Neuronal stem cell (in vitro differentiated cells): ENCODE results near the gene TMEM242.
A peak's percentile ranks its signal among the peaks of the same experiment; 100 is the strongest.

Experiments
- DNase-seq: peaks from one replicate; pipeline ENCODE4 v3.0.0-alpha.2; 2013; ENCODE audit warnings: low spot score
- H2AFZ ChIP-seq: one replicate; pipeline ENCODE4 v1.6.1; 2013; ENCODE audit warnings: mild to moderate bottlenecking, low read length, inconsistent platforms
- H2AK5ac ChIP-seq: 2 replicates; pipeline ENCODE4 v1.6.1; 2013; ENCODE audit warnings: low read depth, mild to moderate bottlenecking, inconsistent platforms, low read length, moderate library complexity, mixed read lengths
- H2BK120ac ChIP-seq: 2 replicates; pipeline ENCODE4 v1.6.1; 2013; ENCODE audit warnings: low read depth, mild to moderate bottlenecking, inconsistent platforms, low read length, moderate library complexity, mixed read lengths
- H2BK12ac ChIP-seq: one replicate; pipeline ENCODE4 v1.6.1; 2013; ENCODE audit warnings: low read length, inconsistent platforms
- H2BK15ac ChIP-seq: 2 replicates; pipeline ENCODE4 v1.6.1; 2013; ENCODE audit warnings: mild to moderate bottlenecking, low read length, inconsistent platforms, mixed read lengths
- H2BK5ac ChIP-seq: one replicate; pipeline ENCODE4 v1.6.1; 2013; ENCODE audit warnings: inconsistent platforms, mild to moderate bottlenecking, low read length, moderate library complexity
- H3K14ac ChIP-seq: one replicate; pipeline ENCODE4 v1.6.1; 2013; ENCODE audit warnings: low read length, inconsistent platforms
- H3K18ac ChIP-seq: 2 replicates; pipeline ENCODE4 v1.6.1; 2013; ENCODE audit warnings: low read length, inconsistent platforms
- H3K23ac ChIP-seq: 2 replicates; pipeline ENCODE4 v1.6.1; 2013; ENCODE audit warnings: low read depth, mild to moderate bottlenecking, mixed read lengths, low read length, inconsistent platforms; ENCODE audit not compliant: poor library complexity
- H3K27ac ChIP-seq: replicated peaks from 3 replicates; pipeline ENCODE4 v1.5.1; 2013; ENCODE audit warnings: low read length, inconsistent platforms
- H3K27me3 ChIP-seq, 3 experiments: 2 replicates each; pipeline ENCODE4 v1.6.1; 2013; ENCODE audit warnings: low read length in 3 of 3, mild to moderate bottlenecking in 2 of 3, inconsistent platforms in 1 of 3, low read depth in 1 of 3, mixed read lengths in 1 of 3, moderate library complexity in 1 of 3; ENCODE audit not compliant: control insufficient read depth in 3 of 3, insufficient read depth in 3 of 3
- H3K36me3 ChIP-seq, 2 donors: replicated peaks in 1 of 2; 2 replicates each; pipeline ENCODE4 v1.6.1; 2013; ENCODE audit warnings: low read length in 2 of 2; ENCODE audit not compliant: control insufficient read depth in 2 of 2, insufficient read depth in 2 of 2
- H3K4ac ChIP-seq: 2 replicates; pipeline ENCODE4 v1.6.1; 2013; ENCODE audit warnings: inconsistent platforms, mild to moderate bottlenecking, low read length, moderate library complexity
- H3K4me1 ChIP-seq, 2 donors: 1 replicate in 1 of 2; 2 replicates in 1 of 2; pipeline ENCODE4 v1.6.1; 2013; ENCODE audit warnings: low read length in 2 of 2, low read depth in 1 of 2; ENCODE audit not compliant: control insufficient read depth in 2 of 2, insufficient read depth in 1 of 2
- H3K4me2 ChIP-seq: one replicate; pipeline ENCODE4 v1.6.1; 2013; ENCODE audit warnings: mild to moderate bottlenecking, low read length, inconsistent platforms; ENCODE audit not compliant: insufficient read depth, poor library complexity, severe bottlenecking
- H3K4me3 ChIP-seq, 2 donors: 2 replicates each; pipeline ENCODE4 v1.5.1; 2013; ENCODE audit warnings: low read length in 2 of 2, mild to moderate bottlenecking in 2 of 2, inconsistent platforms in 1 of 2, moderate library complexity in 1 of 2
- H3K79me1 ChIP-seq: one replicate; pipeline ENCODE4 v1.6.1; 2013; ENCODE audit warnings: low read depth, mild to moderate bottlenecking, inconsistent platforms, low read length, moderate library complexity
- H3K9ac ChIP-seq: one replicate; pipeline ENCODE4 v1.6.1; 2013; ENCODE audit warnings: mild to moderate bottlenecking, low read depth, low read length, inconsistent platforms; ENCODE audit not compliant: poor library complexity
- H3K9me3 ChIP-seq, 2 donors: replicated peaks in 1 of 2; 2 replicates each; pipeline versions ENCODE3 to v1.6.1; 2013; ENCODE audit warnings: low read length in 2 of 2, mild to moderate bottlenecking in 2 of 2, inconsistent platforms in 1 of 2, low read depth in 1 of 2, mixed read lengths in 1 of 2, moderate library complexity in 1 of 2; ENCODE audit not compliant: control insufficient read depth in 2 of 2, insufficient read depth in 1 of 2
- H4K8ac ChIP-seq: one replicate; pipeline ENCODE4 v1.6.1; 2013; ENCODE audit warnings: low read depth, mild to moderate bottlenecking, inconsistent platforms, low read length, moderate library complexity
- H4K91ac ChIP-seq: one replicate; pipeline ENCODE4 v1.6.1; 2013; ENCODE audit warnings: low read length, low read depth, mild to moderate bottlenecking, inconsistent platforms; ENCODE audit not compliant: poor library complexity
- WGBS, 2 donors: extraction: QIAGEN DNeasy Blood & Tissue Kit; methylation state at CpG; one replicate each; pipeline ENCODE4 v1.1.7; 2013; ENCODE audit warnings: missing lambda C conversion rate in 2 of 2, mixed read lengths in 1 of 2; ENCODE audit not compliant: insufficient read length in 2 of 2, insufficient replicate concordance in 1 of 2; ENCODE audit errors: extremely low coverage in 2 of 2; 5-methylcytosine and 5-hydroxymethylcytosine counted together

TMEM242 gene

DNA sequence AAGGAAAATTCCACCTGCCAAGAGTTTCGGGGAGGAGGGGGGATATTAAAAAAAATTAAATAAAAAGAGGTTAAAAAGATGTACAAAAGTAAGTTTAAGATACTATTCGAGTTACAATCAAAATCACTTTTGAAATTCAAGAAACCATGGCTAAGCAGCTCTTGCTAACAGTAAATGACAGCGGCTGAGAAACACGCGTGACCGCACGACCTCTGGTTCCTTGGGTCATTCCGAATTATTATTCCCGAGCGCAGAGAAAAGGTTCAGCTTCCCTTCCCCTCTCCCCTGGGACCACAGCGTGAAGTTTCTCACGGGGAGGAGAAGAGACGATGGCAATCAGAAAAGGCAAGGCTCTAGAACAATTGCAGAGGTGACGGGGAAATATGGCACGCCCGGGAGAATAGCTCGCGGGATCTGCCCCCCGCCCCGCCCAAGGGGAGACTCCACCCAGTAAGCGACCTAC, 496 bp downstream of the TMEM242 start:
- no peak overlapping the region for H3K14ac ChIP-seq
- H4K8ac ChIP-seq = no peak overlapping the region
- peak overlapping the region; percentile 79 for H3K4me2 ChIP-seq
- DNase-seq = no peak
- H3K23ac ChIP-seq = peak overlapping the region; percentile 89
- no peak overlapping the region for H2BK12ac ChIP-seq
- no peak overlapping the region for H4K91ac ChIP-seq
- peaks cover 2% of the 10 kb centered on the region for H3K79me1 ChIP-seq
- H3K27ac ChIP-seq = no peak overlapping the region
- H3K4me3 ChIP-seq = peak overlapping the region; percentile 77 to 96
- H3K36me3 ChIP-seq = peaks cover 6 to 33% of the 10 kb centered on the region in 2 donors
- H3K9ac ChIP-seq = no peak overlapping the region
- H3K4ac ChIP-seq = no peak overlapping the region
- H2AK5ac ChIP-seq = no peak overlapping the region
- H2BK120ac ChIP-seq = no peak overlapping the region
- no peak overlapping the region for H2BK15ac ChIP-seq
- H3K4me1 ChIP-seq = peaks cover 0 to 4% of the 10 kb centered on the region in 2 donors
- H2BK5ac ChIP-seq = peak overlapping the region; percentile 69
- H3K27me3 ChIP-seq = peaks cover 0 to 10% (median 9%) of the 10 kb centered on the region in 3 experiments
- peak overlapping the region; percentile 90 for H3K18ac ChIP-seq
- no peaks in the 10 kb centered on the region for H3K9me3 ChIP-seq
- peak overlapping the region; percentile 95 for H2AFZ ChIP-seq
- WGBS, 2 donors = no CpG with 5 or more reads among the region's 21 CpGs

DNA sequence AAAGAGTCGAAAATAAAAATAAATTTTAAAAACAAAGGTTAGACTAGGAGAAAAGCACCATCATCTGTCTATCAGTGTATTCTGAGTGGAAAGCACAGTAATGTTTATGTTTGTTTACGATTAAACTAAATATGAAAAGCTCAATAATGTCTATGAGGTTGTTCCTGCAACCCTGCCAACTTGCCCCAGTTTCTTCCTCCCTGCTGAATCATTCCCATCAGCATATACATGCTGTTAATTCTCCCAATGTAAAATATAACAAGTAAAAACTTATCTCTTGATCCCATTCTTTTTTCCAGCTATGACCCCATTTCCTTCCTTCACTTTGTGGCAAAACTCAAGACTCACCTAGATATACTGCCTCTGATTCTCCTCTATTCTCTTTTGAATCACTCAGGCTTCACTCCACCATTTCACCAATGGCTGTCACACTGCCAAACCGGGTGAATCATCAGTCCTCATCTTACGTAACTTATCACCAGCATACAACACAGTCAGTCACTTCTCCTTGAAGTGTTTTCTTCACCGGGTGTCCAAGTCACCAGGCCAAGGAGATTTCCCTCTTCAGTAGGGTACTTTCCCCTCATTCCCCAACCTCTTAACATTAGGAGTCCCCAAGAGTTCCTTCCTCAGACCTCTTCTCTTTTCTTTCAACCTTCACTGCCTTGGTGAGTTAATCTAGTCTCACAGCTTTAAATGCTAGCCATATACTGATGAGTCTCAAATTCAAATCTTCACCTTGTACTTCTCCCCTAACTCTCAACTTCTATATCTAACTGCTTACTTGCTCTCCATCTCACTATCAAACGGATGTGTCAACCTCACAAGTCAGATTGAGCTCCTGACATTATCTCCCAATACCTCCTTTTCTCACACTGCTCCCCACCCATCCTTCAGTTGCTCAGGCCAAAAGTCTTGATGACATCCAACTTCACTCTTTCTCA, 6.2 kb downstream of the TMEM242 start:
- Histone ChIP-seq H3K79me1 (peaks cover 2% of the 10 kb centered on the region), H3K4me1 (no peaks in the 10 kb centered on the region), H3K27me3 (no peaks in the 10 kb centered on the region), H2BK12ac (no peak overlapping the region), H2AFZ (no peak overlapping the region), H4K8ac (no peak overlapping the region), H2BK5ac (no peak overlapping the region), H2BK120ac (no peak overlapping the region), H4K91ac (no peak overlapping the region), H3K36me3 (peaks cover 29 to 83% of the 10 kb centered on the region in 2 donors), H3K9me3 (no peaks in the 10 kb centered on the region), H2AK5ac (no peak overlapping the region), H2BK15ac (no peak overlapping the region), H3K27ac (no peak overlapping the region), H3K4me3 (no peak overlapping the region), H3K23ac (no peak overlapping the region), H3K4me2 (no peak overlapping the region), H3K9ac (no peak overlapping the region), H3K14ac (no peak overlapping the region), H3K18ac (no peak overlapping the region), H3K4ac (no peak overlapping the region)
- WGBS, 2 donors = no CpG with 5 or more reads among the region's 6 CpGs
- DNase-seq = no peak

DNA sequence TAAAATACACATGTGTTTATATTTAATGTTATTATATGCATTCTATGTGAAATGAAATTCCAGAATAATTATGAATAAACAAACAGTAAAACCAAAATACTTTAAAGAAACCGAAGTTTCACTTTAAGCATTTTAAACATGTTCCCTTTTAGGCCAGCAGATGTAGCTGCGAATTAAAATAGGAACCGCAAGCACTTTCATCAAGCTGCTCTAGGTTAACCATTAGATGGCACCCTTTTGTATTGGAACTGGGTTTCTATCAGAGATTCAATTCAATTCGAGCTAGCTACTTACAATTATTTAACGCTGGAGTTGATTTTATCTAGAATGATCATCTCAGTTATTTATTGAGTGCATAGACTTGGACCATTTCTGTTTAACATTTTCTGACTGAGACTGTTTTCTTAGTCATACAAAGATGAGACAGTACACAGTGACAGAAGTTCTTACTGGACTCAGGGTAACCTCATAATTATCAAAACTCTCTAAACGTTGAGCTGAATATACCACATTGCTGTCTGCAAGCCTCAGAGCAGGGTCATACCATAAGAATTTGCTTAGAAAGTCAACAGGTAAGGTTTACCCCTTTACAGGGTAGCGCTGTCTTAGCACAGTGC, 8.5 kb downstream of the TMEM242 start:
- no peak overlapping the region for H4K8ac ChIP-seq
- H2BK120ac ChIP-seq = no peak overlapping the region
- H2BK15ac ChIP-seq = no peak overlapping the region
- H3K4ac ChIP-seq = no peak overlapping the region
- no peaks in the 10 kb centered on the region for H3K27me3 ChIP-seq
- H3K18ac ChIP-seq = no peak overlapping the region
- H3K9me3 ChIP-seq = no peaks in the 10 kb centered on the region
- H3K79me1 ChIP-seq = peaks cover 2% of the 10 kb centered on the region
- no CpG with 5 or more reads among the region's 7 CpGs for WGBS, 2 donors
- H3K4me1 ChIP-seq = no peaks in the 10 kb centered on the region
- H3K14ac ChIP-seq = no peak overlapping the region
- no peak overlapping the region for H2AFZ ChIP-seq
- H2BK5ac ChIP-seq = no peak overlapping the region
- peak; percentile 44 for DNase-seq
- H3K4me2 ChIP-seq = no peak overlapping the region
- no peak overlapping the region for H4K91ac ChIP-seq
- H3K4me3 ChIP-seq = no peak overlapping the region
- no peak overlapping the region for H3K23ac ChIP-seq
- no peak overlapping the region for H2AK5ac ChIP-seq
- peaks cover 31 to 78% of the 10 kb centered on the region in 2 donors for H3K36me3 ChIP-seq
- H3K9ac ChIP-seq = no peak overlapping the region
- H2BK12ac ChIP-seq = no peak overlapping the region
- no peak overlapping the region for H3K27ac ChIP-seq
